ENCODE data around the gene IRGC.
"Not testable (repeated sequence)": the region's sequence is repeated elsewhere in the genome, so short reads cannot be mapped to it uniquely, and the experiment has no call there.

Gene IRGC

GRCh38 chr19:43749898-43750297 is 34.0 kb downstream of the IRGC start:
- Mint-ChIP-seq H3K9me3 (no peaks in the 10 kb centered on the region), H3K27ac (peak overlapping the region; percentile 96), H3K4me3 (no peak overlapping the region), H3K4me1 (peaks cover 66% of the 10 kb centered on the region), H3K36me3 (peaks cover 40% of the 10 kb centered on the region), H3K27me3 (no peaks in the 10 kb centered on the region)
- no peak for ATAC-seq

GRCh38 chr19:43751466-43752220 is 35.8 kb downstream of the IRGC start:
- H3K4me3 Mint-ChIP-seq, result no peak overlapping the region
- peaks cover 30% of the 10 kb centered on the region for H3K36me3 Mint-ChIP-seq

GRCh38 chr19:43752287-43752875 is 36.5 kb downstream of the IRGC start:
- Mint-ChIP-seq H3K27ac (peak overlapping the region; percentile 96), H3K4me3 (no peak overlapping the region), H3K9me3 (no peaks in the 10 kb centered on the region), H3K36me3 (peaks cover 29% of the 10 kb centered on the region), H3K27me3 (no peaks in the 10 kb centered on the region), H3K4me1 (peaks cover 72% of the 10 kb centered on the region)
- ATAC-seq, result no peak

More at GRCh38 chr19:43751466-43752220, 35.8 kb downstream of the IRGC start:
- H3K4me1 Mint-ChIP-seq, result peaks cover 67% of the 10 kb centered on the region
- H3K9me3 Mint-ChIP-seq, result no peaks in the 10 kb centered on the region
- no peaks in the 10 kb centered on the region for H3K27me3 Mint-ChIP-seq
- H3K27ac Mint-ChIP-seq, result peak overlapping the region; percentile 96
- ATAC-seq, result no peak

GRCh38 chr19:43754253-43754502 is 38.3 kb downstream of the IRGC start:
- no peaks in the 10 kb centered on the region for H3K27me3 Mint-ChIP-seq
- ATAC-seq, result no peak
- H3K27ac Mint-ChIP-seq, result peak overlapping the region; percentile 96
- peaks cover 20% of the 10 kb centered on the region for H3K36me3 Mint-ChIP-seq
- peak overlapping the region; percentile 91 for H3K4me3 Mint-ChIP-seq
- H3K9me3 Mint-ChIP-seq, result no peaks in the 10 kb centered on the region
- H3K4me1 Mint-ChIP-seq, result peaks cover 72% of the 10 kb centered on the region

GRCh38 chr19:43754503-43755255 is 38.8 kb downstream of the IRGC start, which contains the start of gene SMG9:
SMG9 (minus strand) TSS chr19:43754962; CDS start chr19:43750741, 4,221 bp downstream.
- no peaks in the 10 kb centered on the region for H3K27me3 Mint-ChIP-seq
- peaks cover 73% of the 10 kb centered on the region for H3K4me1 Mint-ChIP-seq

GRCh38 chr19:43755256-43755801 is 39.5 kb downstream of the IRGC start:
- Mint-ChIP-seq H3K36me3 (peaks cover 14% of the 10 kb centered on the region), H3K4me3 (peak overlapping the region; percentile 91), H3K4me1 (peaks cover 68% of the 10 kb centered on the region), H3K9me3 (no peaks in the 10 kb centered on the region), H3K27me3 (no peaks in the 10 kb centered on the region), H3K27ac (peak overlapping the region; percentile 96)
- peak; percentile 48 for ATAC-seq

More at GRCh38 chr19:43754503-43755255, 38.8 kb downstream of the IRGC start, which contains the start of gene SMG9:
- peak; percentile 90 for ATAC-seq
- Mint-ChIP-seq H3K36me3 (peaks cover 19% of the 10 kb centered on the region), H3K27ac (peak within 1 kb of the TSS; percentile 96), H3K4me3 (peak within 1 kb of the TSS; percentile 91), H3K9me3 (no peaks in the 10 kb centered on the region)

- Mint-ChIP-seq H3K27ac (peak overlapping the region; percentile 96), H3K4me3 (no peak overlapping the region), H3K27me3 (no peaks in the 10 kb centered on the region), H3K9me3 (no peaks in the 10 kb centered on the region), H3K4me1 (peaks cover 85% of the 10 kb centered on the region), H3K36me3 (peaks cover under 1% of the 10 kb centered on the region)
- no peak for ATAC-seq
These were observed 43.6 kb downstream of the IRGC start for GRCh38 chr19:43759515-43759914.

- peaks cover 6% of the 10 kb centered on the region for H3K36me3 Mint-ChIP-seq
- H3K4me1 Mint-ChIP-seq, result peaks cover 90% of the 10 kb centered on the region
- H3K4me3 Mint-ChIP-seq, result no peak overlapping the region
- H3K9me3 Mint-ChIP-seq, result no peaks in the 10 kb centered on the region
- no peak overlapping the region for H3K27ac Mint-ChIP-seq
- no peaks in the 10 kb centered on the region for H3K27me3 Mint-ChIP-seq
- no peak for ATAC-seq
These were observed 45.1 kb downstream of the IRGC start for GRCh38 chr19:43760941-43761340.

GRCh38 chr19:43762814-43763213 is 46.9 kb downstream of the IRGC start:
- Mint-ChIP-seq H3K4me1 (peaks cover 90% of the 10 kb centered on the region), H3K27me3 (no peaks in the 10 kb centered on the region), H3K36me3 (peaks cover 19% of the 10 kb centered on the region), H3K9me3 (no peaks in the 10 kb centered on the region), H3K27ac (peak overlapping the region; percentile 93), H3K4me3 (no peak overlapping the region)
- ATAC-seq, result no peak

- Mint-ChIP-seq H3K4me3 (peak overlapping the region; percentile 4), H3K4me1 (peaks cover 90% of the 10 kb centered on the region), H3K36me3 (peaks cover 25% of the 10 kb centered on the region), H3K9me3 (no peaks in the 10 kb centered on the region), H3K27me3 (no peaks in the 10 kb centered on the region), H3K27ac (peak overlapping the region; percentile 93)
- peak; percentile 45 for ATAC-seq
These were observed 47.6 kb downstream of the IRGC start for GRCh38 chr19:43763473-43763939.

- peak overlapping the region; percentile 93 for H3K27ac Mint-ChIP-seq
- H3K4me3 Mint-ChIP-seq, result peak overlapping the region; percentile 13
- not testable (repeated sequence) for H3K27me3 Mint-ChIP-seq, ATAC-seq, H3K9me3 Mint-ChIP-seq
- peaks cover 37% of the 10 kb centered on the region for H3K36me3 Mint-ChIP-seq
- peaks cover 89% of the 10 kb centered on the region for H3K4me1 Mint-ChIP-seq
These were observed 48.8 kb downstream of the IRGC start for GRCh38 chr19:43764684-43765083.

- Mint-ChIP-seq H3K4me1 (peaks cover 93% of the 10 kb centered on the region), H3K27ac (peak overlapping the region; percentile 93), H3K27me3 (no peaks in the 10 kb centered on the region), H3K9me3 (no peaks in the 10 kb centered on the region), H3K4me3 (peak overlapping the region; percentile 66), H3K36me3 (peaks cover 43% of the 10 kb centered on the region)
- ATAC-seq, result peak; percentile 93
These were observed 49.4 kb downstream of the IRGC start for GRCh38 chr19:43765109-43765876.

- Mint-ChIP-seq H3K4me3 (peak overlapping the region; percentile 66), H3K36me3 (peaks cover 55% of the 10 kb centered on the region), H3K27ac (peak overlapping the region; percentile 93), H3K4me1 (peaks cover 95% of the 10 kb centered on the region), H3K27me3 (no peaks in the 10 kb centered on the region), H3K9me3 (no peaks in the 10 kb centered on the region)
- no peak for ATAC-seq
These were observed 50.8 kb downstream of the IRGC start for GRCh38 chr19:43766755-43767043.

- Mint-ChIP-seq H3K4me1 (peaks cover 89% of the 10 kb centered on the region), H3K9me3 (no peaks in the 10 kb centered on the region), H3K36me3 (peaks cover 55% of the 10 kb centered on the region), H3K4me3 (no peak overlapping the region), H3K27me3 (no peaks in the 10 kb centered on the region), H3K27ac (peak overlapping the region; percentile 93)
- no peak for ATAC-seq
These were observed 51.4 kb downstream of the IRGC start for GRCh38 chr19:43767316-43767715.

- Mint-ChIP-seq H3K27me3 (no peaks in the 10 kb centered on the region), H3K36me3 (peaks cover 55% of the 10 kb centered on the region), H3K27ac (peak overlapping the region; percentile 93), H3K9me3 (no peaks in the 10 kb centered on the region), H3K4me1 (peaks cover 84% of the 10 kb centered on the region), H3K4me3 (no peak overlapping the region)
- no peak for ATAC-seq
These were observed 51.9 kb downstream of the IRGC start for GRCh38 chr19:43767818-43768217.
